GM12864 (cell line): ENCODE measurements around the gene FNDC3B.

Experiments used
- DNase-seq: peaks from one replicate; pipeline ENCODE4 v3.0.0-alpha.2; 2011; ENCODE audit warnings: low read depth
- H3K4me3 ChIP-seq: 2 replicates; pipeline ENCODE4 v1.5.1; 2011; ENCODE audit warnings: mild to moderate bottlenecking, low read depth, low read length, control low read depth
- CTCF ChIP-seq: IDR thresholded peaks from 2 replicates; pipeline ENCODE4 v1.5.1; 2011; ENCODE audit warnings: low read depth, mild to moderate bottlenecking, moderate library complexity, low read length, control low read depth, inconsistent platforms; ENCODE audit errors: missing control alignments

Gene FNDC3B

GRCh38 chr3:172067837-172068440 lies 28.6 kb downstream of the FNDC3B start:
- TF ChIP-seq CTCF = no peak
- H3K4me3 ChIP-seq = no peak overlapping the region
- DNase-seq = no peak

- no peak overlapping the region for H3K4me3 ChIP-seq
- TF ChIP-seq CTCF = no peak
- DNase-seq = no peak
Measured at GRCh38 chr3:172068977-172069376, 29.6 kb downstream of the FNDC3B start.

DNA sequence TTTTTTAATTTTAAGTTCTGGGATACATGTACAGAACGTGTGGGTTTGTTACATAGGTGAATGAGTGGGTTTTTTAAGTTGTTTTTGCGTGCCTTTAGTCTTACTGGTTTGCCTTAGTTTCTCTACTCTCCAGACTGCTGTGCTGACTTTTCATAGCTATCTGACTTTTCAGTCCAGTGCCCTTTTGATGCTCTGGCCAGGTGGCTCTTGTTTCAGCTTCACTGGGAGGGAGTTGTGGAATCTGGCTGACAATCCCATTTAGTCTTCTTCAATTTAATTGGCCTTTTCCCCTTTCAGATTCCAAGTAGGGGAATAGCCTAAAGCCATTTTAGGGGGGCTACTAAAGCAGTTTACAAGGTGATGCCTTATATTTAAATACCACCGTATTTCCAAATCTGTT lies 30.1 kb downstream of the FNDC3B start:
- H3K4me3 ChIP-seq = no peak overlapping the region
- no peak for TF ChIP-seq CTCF
- DNase-seq = no peak

DNA sequence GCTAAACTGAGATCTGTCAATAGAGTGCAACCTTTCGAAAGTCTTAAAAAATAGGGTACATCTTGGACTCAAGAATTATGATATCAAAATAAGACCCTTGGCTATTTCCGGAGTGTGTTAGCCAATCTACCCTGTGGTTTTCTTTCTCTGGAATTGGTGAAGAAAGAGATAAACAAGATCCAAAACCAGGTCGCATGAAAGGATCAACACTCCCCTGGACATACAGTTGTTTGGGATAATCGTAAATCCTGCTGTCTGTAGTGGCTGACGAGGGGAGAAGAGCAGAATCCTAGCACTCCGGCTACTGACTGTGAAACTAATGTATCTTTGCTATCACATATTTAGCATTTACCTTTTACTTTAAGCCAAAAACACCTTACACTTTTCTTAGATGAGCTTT lies 30.9 kb downstream of the FNDC3B start:
- no peak for TF ChIP-seq CTCF

DNA sequence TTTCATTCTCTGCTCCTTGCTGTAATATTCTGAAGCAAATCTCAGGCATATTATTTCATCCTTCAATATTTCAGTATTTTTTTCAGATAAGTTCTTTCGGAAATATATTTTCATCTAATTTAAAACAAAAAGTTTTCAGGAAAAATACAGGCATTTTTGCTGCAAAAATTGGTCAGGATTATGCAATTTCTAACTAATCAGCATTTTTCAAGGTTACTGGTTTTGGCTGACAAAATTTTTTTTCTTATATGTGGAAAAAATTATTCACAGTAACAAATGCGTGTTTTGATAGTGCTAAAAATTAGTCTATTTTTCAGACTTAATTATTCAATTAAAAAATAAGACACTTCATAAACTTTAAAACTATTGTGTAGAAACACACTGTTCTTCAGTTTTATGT lies 31.4 kb downstream of the FNDC3B start:
- no peak for TF ChIP-seq CTCF

More for the DNA sequence above, 30.9 kb downstream of the FNDC3B start:
- DNase-seq = no peak
- H3K4me3 ChIP-seq = no peak overlapping the region

GRCh38 chr3:172071780-172072330 lies 32.5 kb downstream of the FNDC3B start:
- no peak for DNase-seq
- TF ChIP-seq CTCF = no peak
- no peak overlapping the region for H3K4me3 ChIP-seq

More for the DNA sequence above, 31.4 kb downstream of the FNDC3B start:
- no peak for DNase-seq
- H3K4me3 ChIP-seq = no peak overlapping the region

GRCh38 chr3:172072543-172072942 lies 33.2 kb downstream of the FNDC3B start:
- TF ChIP-seq CTCF = no peak
- DNase-seq = no peak
- H3K4me3 ChIP-seq = no peak overlapping the region
